Kidney epithelial cell (primary cell): ENCODE data around the gene KIRREL2. TPM values are rescaled to one million over a fixed set of nuclear protein-coding genes. Genes with fewer than 3 reads are reported as not detected.
A peak's percentile ranks its signal among the peaks of the same experiment; 100 is the strongest.
"Not testable (repeated sequence)": the region's sequence is repeated elsewhere in the genome, so short reads cannot be mapped to it uniquely, and the experiment has no call there.

Experiments used
- DNase-seq: peaks from one replicate; pipeline ENCODE4 v3.0.0-alpha.2; 2010; ENCODE audit warnings: low read depth
- H3K27me3 ChIP-seq: 2 replicates; pipeline ENCODE4 v1.6.0; 2011; ENCODE audit warnings: low read length; ENCODE audit not compliant: control insufficient read depth, insufficient read depth
- H3K36me3 ChIP-seq: 2 replicates; pipeline ENCODE4 v1.5.1; 2011; ENCODE audit warnings: low read length; ENCODE audit not compliant: control insufficient read depth, insufficient read depth
- H3K4me3 ChIP-seq: 2 replicates; pipeline ENCODE4 v1.5.1; 2011; ENCODE audit warnings: low read depth, mild to moderate bottlenecking, control low read depth, low read length
- CTCF ChIP-seq: IDR thresholded peaks from 2 replicates; pipeline ENCODE4 v1.5.1; 2011; ENCODE audit warnings: mild to moderate bottlenecking, moderate library complexity, low read length, control low read depth, inconsistent platforms; ENCODE audit not compliant: insufficient read depth, poor library complexity, severe bottlenecking
- total RNA-seq: library from RNA; depleted of rRNA; stranded (reverse); fragments of >200 nt; gene quantifications from 2 replicates; pipeline ENCODE4 v1.2.3, GENCODE V29; 2015

The KIRREL2 gene
- total RNA-seq, 1 donor from 2014 or later = 0.50 TPM

DNA sequence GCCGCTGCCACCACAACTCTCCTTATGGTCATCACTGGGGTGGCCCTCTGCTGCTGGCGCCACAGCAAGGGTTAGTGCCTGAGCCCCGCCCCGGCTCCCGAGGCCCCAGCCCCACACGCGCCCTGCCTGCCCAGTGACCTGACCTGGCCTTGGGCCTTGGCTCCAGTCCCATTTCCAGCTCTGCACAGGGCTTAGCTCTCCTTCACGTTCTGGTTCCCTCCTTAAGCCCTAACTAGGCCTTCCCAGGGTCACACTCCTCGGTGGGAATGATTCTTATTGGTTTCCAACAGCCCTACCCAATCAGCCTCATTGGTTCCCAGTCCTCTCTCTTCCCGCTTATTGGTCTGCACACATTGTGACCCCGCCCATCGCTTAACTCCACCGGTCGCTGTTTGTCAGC is 5.8 kb downstream of the KIRREL2 start:
- H3K27me3 ChIP-seq = peaks cover 48% of the 10 kb centered on the region

GRCh38 chr19:35863018-35863417 is 6.3 kb downstream of the KIRREL2 start:
- H3K27me3 ChIP-seq = peaks cover 50% of the 10 kb centered on the region
- no peak overlapping the region for H3K4me3 ChIP-seq
- no peak for TF ChIP-seq CTCF

More for the DNA sequence above, 5.8 kb downstream of the KIRREL2 start:
- H3K36me3 ChIP-seq = no peaks in the 10 kb centered on the region
- H3K4me3 ChIP-seq = no peak overlapping the region
- DNase-seq = no peak
- TF ChIP-seq CTCF = no peak

GRCh38 chr19:35868172-35868822 is 11.6 kb downstream of the KIRREL2 start, which contains the start of gene APLP1:
TSS of gene APLP1 (plus strand) at chr19:35868574. CDS start at chr19:35868637, 63 bp downstream.
- H3K4me3 ChIP-seq = peak within 1 kb of the TSS; percentile 33
- no peak for TF ChIP-seq CTCF
- DNase-seq = no peak
- peaks cover 27% of the 10 kb centered on the region for H3K27me3 ChIP-seq
- H3K36me3 ChIP-seq = no peaks in the 10 kb centered on the region

More at GRCh38 chr19:35863018-35863417, 6.3 kb downstream of the KIRREL2 start:
- no peaks in the 10 kb centered on the region for H3K36me3 ChIP-seq
- no peak for DNase-seq

DNA sequence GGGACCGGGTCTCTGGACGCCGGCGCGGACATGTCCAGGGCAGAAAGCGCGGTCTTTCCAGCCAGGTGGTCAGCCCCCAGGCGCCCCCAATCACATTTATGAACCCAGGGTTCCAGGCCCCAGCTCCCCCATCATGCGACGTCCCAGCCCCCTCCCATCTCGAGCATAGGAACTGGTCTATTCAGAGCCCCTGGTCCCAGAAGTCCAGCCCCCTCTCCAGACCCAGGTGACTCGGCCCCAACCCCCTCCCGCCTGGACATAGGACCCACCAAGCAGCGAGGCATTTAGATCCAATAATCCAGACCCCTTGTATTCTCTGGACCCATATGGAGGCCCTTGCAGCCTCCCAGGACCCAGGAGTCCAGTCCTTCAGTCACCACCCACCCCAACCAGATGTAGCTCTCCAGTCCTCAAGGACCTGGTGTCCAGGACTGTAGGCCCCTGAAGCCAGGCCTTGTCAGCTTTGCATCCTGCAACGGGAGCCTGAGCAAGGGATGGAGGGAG is 12.2 kb downstream of the KIRREL2 start:
- H3K27me3 ChIP-seq = peaks cover 27% of the 10 kb centered on the region
- no peak for TF ChIP-seq CTCF
- no peak for DNase-seq
- peak overlapping the region; percentile 33 for H3K4me3 ChIP-seq
- no peaks in the 10 kb centered on the region for H3K36me3 ChIP-seq

GRCh38 chr19:35869327-35870123 is 12.8 kb downstream of the KIRREL2 start:
- Histone ChIP-seq H3K36me3 (no peaks in the 10 kb centered on the region), H3K4me3 (peak overlapping the region; percentile 33), H3K27me3 (peaks cover 27% of the 10 kb centered on the region)
- no peak for TF ChIP-seq CTCF
- DNase-seq = peak; percentile 16

DNA sequence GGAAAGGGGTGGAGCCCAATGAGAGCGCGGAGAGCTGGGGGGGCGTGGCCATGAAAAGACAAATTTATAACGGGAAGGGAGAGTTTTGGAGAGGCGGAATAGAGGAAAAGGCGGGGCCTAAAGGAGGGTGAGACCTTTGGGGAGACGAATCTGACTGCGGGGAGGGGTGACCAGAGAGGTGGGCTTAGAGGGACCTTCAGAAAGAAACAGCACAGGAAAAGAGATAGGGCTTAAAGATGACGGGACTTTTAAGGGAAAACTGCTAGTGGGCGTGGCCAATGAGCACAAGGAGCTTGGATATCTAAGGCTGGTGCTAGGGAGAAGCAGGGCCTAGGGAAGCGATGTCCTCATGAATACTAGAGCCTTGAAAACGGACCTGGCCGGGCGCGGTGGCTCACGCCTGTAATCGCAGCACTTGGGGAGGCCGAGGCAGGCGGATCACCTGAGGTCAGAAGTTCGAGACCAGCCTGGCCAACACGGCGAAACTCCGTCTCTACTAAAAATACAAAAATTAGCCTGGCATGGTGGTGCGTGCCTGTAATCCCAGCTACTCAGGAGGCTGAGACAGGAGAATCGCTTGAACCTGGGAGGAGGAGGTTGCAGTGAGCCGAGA is 13.5 kb downstream of the KIRREL2 start:
- H3K4me3 ChIP-seq, H3K36me3 ChIP-seq, DNase-seq: not testable (repeated sequence)
- H3K27me3 ChIP-seq = peaks cover 27% of the 10 kb centered on the region
